HG03196 (cell line): ENCODE measurements around the gene EOMES.

Experiments
- ATAC-seq: cut with Tn5 transposase; IDR thresholded peaks from one replicate; pipeline ENCODE4 v1.9.1; 2021; ENCODE audit not compliant: unreplicated experiment

EOMES gene

GRCh38 chr3:27681249-27681748 lies 40.8 kb downstream of the EOMES start:
- ATAC-seq, result peak; percentile 74

GRCh38 chr3:27680517-27681246 lies 41.4 kb downstream of the EOMES start:
- ATAC-seq, result peak; percentile 10

GRCh38 chr3:27679691-27680090 lies 42.4 kb downstream of the EOMES start:
- ATAC-seq, result no peak

GRCh38 chr3:27678234-27678633 lies 43.9 kb downstream of the EOMES start:
- ATAC-seq, result no peak

GRCh38 chr3:27677565-27677964 lies 44.6 kb downstream of the EOMES start:
- no peak for ATAC-seq

GRCh38 chr3:27675287-27675686 lies 46.8 kb downstream of the EOMES start:
- ATAC-seq, result no peak

GRCh38 chr3:27673701-27674100 lies 48.4 kb downstream of the EOMES start:
- ATAC-seq, result no peak

- ATAC-seq, result no peak
These were observed 51.0 kb downstream of the EOMES start for GRCh38 chr3:27671101-27671500.

- no peak for ATAC-seq
These were observed 51.5 kb downstream of the EOMES start for GRCh38 chr3:27670619-27671018.

GRCh38 chr3:27669591-27669990 lies 52.5 kb downstream of the EOMES start:
- no peak for ATAC-seq

GRCh38 chr3:27667751-27668150 lies 54.4 kb downstream of the EOMES start:
- ATAC-seq, result no peak

- ATAC-seq, result no peak
These were observed 55.4 kb downstream of the EOMES start for GRCh38 chr3:27666708-27667107.

- no peak for ATAC-seq
These were observed 55.9 kb downstream of the EOMES start for GRCh38 chr3:27666272-27666671.
